Fibroblast of lung (primary cell): Measurements from ENCODE around the gene MAML3.

Experiments
- CTCF ChIP-seq, 2 donors: IDR thresholded peaks in 1 of 2; conservative IDR thresholded peaks in 1 of 2; 1 replicate in 1 of 2; 2 replicates in 1 of 2; pipeline ENCODE4 v1.5.1; 2011 to 2012; ENCODE audit warnings: low read length in 2 of 2, control low read depth in 1 of 2, inconsistent platforms in 1 of 2, low read depth in 1 of 2, mild to moderate bottlenecking in 1 of 2
- EZH2 ChIP-seq: IDR thresholded peaks from 2 replicates; pipeline ENCODE4 v1.5.1; 2012; ENCODE audit warnings: low read length, control low read depth, mild to moderate bottlenecking; ENCODE audit errors: missing control alignments

- TF ChIP-seq EZH2 (no peak), CTCF (conservative IDR thresholded peaks at IDR 0.05 in 1 of 2, IDR thresholded peaks at IDR 0.05 in 1 of 2; ENCODE audit: low read depth in 1 of 2, low read length in 2 of 2) (no peak)
Measured at GRCh38 chr4:140071806-140072205, 82.2 kb downstream of the MAML3 start.
